ENCODE results near the gene CLMP.

CLMP gene

GRCh38 chr11:123055191-123055901 is 139.7 kb downstream of the CLMP start:
- no peak for DNase-seq (ENCODE audit: low read depth)
- no peak overlapping the region for H3K4me3 ChIP-seq (ENCODE audit: low read length)

DNA sequence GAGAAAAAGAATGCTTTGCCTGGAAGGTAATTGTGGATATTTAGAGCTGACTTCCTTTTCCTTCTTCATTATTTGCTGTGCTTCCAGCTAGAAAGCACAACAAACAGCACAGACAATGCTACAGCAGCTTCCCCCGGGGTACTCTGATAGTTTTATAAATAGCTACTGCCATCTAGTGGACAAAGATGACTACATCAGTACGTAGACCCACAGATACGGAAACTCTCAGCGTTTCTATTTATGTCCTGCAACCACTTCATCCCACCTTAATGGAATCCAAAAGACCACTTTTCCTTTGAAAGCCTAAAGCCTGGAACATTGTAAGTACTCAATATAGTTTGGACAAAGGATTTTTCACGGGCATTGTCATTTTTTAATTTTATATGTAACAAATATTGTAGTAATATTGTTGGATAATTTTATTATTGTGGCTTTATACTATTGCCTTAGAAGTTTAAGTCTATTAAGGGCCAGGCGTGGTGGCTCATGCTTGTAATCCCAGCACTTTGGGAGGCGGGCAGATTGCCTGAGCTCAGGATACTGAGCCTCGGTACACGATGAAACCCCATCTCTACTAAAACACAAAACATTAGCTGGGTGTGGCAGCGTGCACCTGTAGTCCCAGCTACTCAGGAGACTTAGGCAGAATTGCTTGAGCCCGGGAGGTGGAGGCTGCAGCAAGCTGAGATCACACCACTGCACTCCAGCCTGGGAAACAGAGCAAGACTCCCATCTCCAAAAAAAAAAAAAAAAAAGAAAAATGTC is 140.6 kb downstream of the CLMP start:
- DNase-seq (ENCODE audit: low read depth), result peak; percentile 67
- no peak overlapping the region for H3K4me3 ChIP-seq (ENCODE audit: low read length)
- TF ChIP-seq CTCF (conservative IDR thresholded peaks at IDR 0.05; ENCODE audit: low read length), result peak; percentile 81

More at GRCh38 chr11:123055191-123055901, 139.7 kb downstream of the CLMP start:
- TF ChIP-seq CTCF (conservative IDR thresholded peaks at IDR 0.05; ENCODE audit: low read length), result no peak

GRCh38 chr11:123052901-123053721 is 141.9 kb downstream of the CLMP start:
- no peak for DNase-seq (ENCODE audit: low read depth)
- TF ChIP-seq CTCF (conservative IDR thresholded peaks at IDR 0.05; ENCODE audit: low read length), result no peak
- H3K4me3 ChIP-seq (ENCODE audit: low read length), result no peak overlapping the region

DNA sequence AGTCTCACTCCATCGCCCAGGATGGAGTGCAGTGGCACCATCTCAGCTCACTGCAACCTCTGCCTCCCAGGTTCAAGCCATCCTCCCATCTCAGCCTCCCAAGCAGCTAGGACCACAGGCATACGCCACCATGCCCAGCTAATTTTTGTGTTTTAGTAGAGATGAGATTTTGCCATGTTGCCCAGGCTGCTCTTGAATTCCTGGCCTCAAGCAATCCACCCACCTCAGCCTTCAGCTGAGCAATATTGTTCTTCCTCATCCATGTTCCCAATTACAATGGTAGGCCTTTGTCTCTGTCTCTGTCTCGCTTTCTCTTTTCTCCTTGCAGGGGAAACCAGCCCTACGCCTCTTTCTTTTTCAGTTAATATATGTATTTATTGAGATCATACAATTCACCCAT is 143.4 kb downstream of the CLMP start:
- H3K4me3 ChIP-seq (ENCODE audit: low read length), result no peak overlapping the region
- no peak for TF ChIP-seq CTCF (conservative IDR thresholded peaks at IDR 0.05; ENCODE audit: low read length)
- DNase-seq (ENCODE audit: low read depth), result no peak

DNA sequence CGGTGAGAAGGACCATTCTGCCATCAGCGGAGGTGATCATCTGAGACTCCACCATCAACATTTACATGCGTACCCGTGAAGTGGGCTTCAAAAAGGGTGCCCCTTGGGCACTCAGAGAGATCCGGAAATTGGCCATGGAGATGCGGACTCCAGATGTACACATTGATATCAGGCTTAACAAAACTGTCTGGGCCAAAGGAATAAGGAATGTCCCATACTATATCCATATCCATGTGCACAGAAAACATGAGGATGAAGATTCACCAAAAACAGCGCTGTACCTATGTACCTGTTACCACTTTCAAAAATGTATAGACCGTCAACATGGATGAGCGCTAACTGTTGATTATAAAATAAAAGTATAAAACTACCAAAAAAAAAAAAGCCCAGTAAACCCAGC is 143.9 kb downstream of the CLMP start:
- TF ChIP-seq CTCF (conservative IDR thresholded peaks at IDR 0.05; ENCODE audit: low read length), result no peak
- H3K4me3 ChIP-seq (ENCODE audit: low read length), result no peak overlapping the region
- no peak for DNase-seq (ENCODE audit: low read depth)

GRCh38 chr11:123047947-123048293 is 147.1 kb downstream of the CLMP start:
- no peak for TF ChIP-seq CTCF (conservative IDR thresholded peaks at IDR 0.05; ENCODE audit: low read length)
- DNase-seq (ENCODE audit: low read depth), result no peak
- H3K4me3 ChIP-seq (ENCODE audit: low read length), result no peak overlapping the region
